ENCODE measurements around the gene IGSF3. TPM values are rescaled to one million over a fixed set of nuclear protein-coding genes. Genes with fewer than 3 reads are reported as not detected.

The IGSF3 gene
- total RNA-seq, 1 experiment from 2014 or later = 3.5 TPM

- TF ChIP-seq CTCF (IDR thresholded peaks at IDR 0.05; ENCODE audit: unreplicated experiment) = no peak
- no peaks in the 10 kb centered on the region for H3K27me3 Mint-ChIP-seq (ENCODE audit: insufficient read depth, unreplicated experiment)
- peaks cover 3% of the 10 kb centered on the region for H3K36me3 Mint-ChIP-seq (ENCODE audit: insufficient read depth, unreplicated experiment)
- CTCF ChIA-PET = no interaction called here
- POLR2A ChIA-PET = interaction anchor here (1.3 kb wide), 1 partner anchor 21 kb away, joined by 3 read pairs; no protein-coding TSS in a partner anchor
- H3K4me3 Mint-ChIP-seq (ENCODE audit: unreplicated experiment) = no peak overlapping the region
- intact Hi-C loops (cut with micrococcal nuclease) = no loop called here
- no peaks in the 10 kb centered on the region for H3K9me3 Mint-ChIP-seq (ENCODE audit: unreplicated experiment)
- H3K4me1 Mint-ChIP-seq (ENCODE audit: insufficient read depth, unreplicated experiment) = peaks cover 14% of the 10 kb centered on the region
- no peak for DNase-seq (ENCODE audit: unreplicated experiment)
- H3K27ac Mint-ChIP-seq (ENCODE audit: low read depth, unreplicated experiment) = no peak overlapping the region
- no TSS peak for BruUV-seq (replicated peaks)
Observed at GRCh38 chr1:116559304-116559761, 108.2 kb downstream of the IGSF3 start.

- H3K4me1 Mint-ChIP-seq (ENCODE audit: insufficient read depth, unreplicated experiment) = peaks cover 18% of the 10 kb centered on the region
- intact Hi-C loops (cut with micrococcal nuclease) = no loop called here
Observed at GRCh38 chr1:116558571-116558970, 109.0 kb downstream of the IGSF3 start.

GRCh38 chr1:116558140-116558549 lies 109.4 kb downstream of the IGSF3 start:
- CTCF ChIA-PET = interaction anchor here (1.5 to 2.9 kb wide), 3 partner anchors 11 to 419 kb away, joined by 4 to 9 read pairs (median 8); no protein-coding TSS in a partner anchor
- DNase-seq (ENCODE audit: unreplicated experiment) = no peak
- peaks cover 22% of the 10 kb centered on the region for H3K4me1 Mint-ChIP-seq (ENCODE audit: insufficient read depth, unreplicated experiment)

More at GRCh38 chr1:116558571-116558970, 109.0 kb downstream of the IGSF3 start:
- H3K36me3 Mint-ChIP-seq (ENCODE audit: insufficient read depth, unreplicated experiment) = no peaks in the 10 kb centered on the region
- ChIA-PET CTCF (interaction anchor here (2.9 kb wide), 1 partner anchor 11 kb away, joined by 8 read pairs; no protein-coding TSS in a partner anchor), POLR2A (interaction anchor here (1.3 to 3.3 kb wide), 2 partner anchors 12 to 20 kb away, joined by 3 to 37 read pairs; partner anchors contain the start of gene CD58)
- H3K4me3 Mint-ChIP-seq (ENCODE audit: unreplicated experiment) = no peak overlapping the region
- no peak for DNase-seq (ENCODE audit: unreplicated experiment)
- no TSS peak for BruUV-seq (replicated peaks)
- no peaks in the 10 kb centered on the region for H3K27me3 Mint-ChIP-seq (ENCODE audit: insufficient read depth, unreplicated experiment)
- no peaks in the 10 kb centered on the region for H3K9me3 Mint-ChIP-seq (ENCODE audit: unreplicated experiment)
- H3K27ac Mint-ChIP-seq (ENCODE audit: low read depth, unreplicated experiment) = no peak overlapping the region
- no peak for TF ChIP-seq CTCF (IDR thresholded peaks at IDR 0.05; ENCODE audit: unreplicated experiment)

More at GRCh38 chr1:116558140-116558549, 109.4 kb downstream of the IGSF3 start:
- intact Hi-C loops (cut with micrococcal nuclease) = no loop called here
- Mint-ChIP-seq H3K9me3 (ENCODE audit: unreplicated experiment) (no peaks in the 10 kb centered on the region), H3K27ac (ENCODE audit: low read depth, unreplicated experiment) (no peak overlapping the region), H3K36me3 (ENCODE audit: insufficient read depth, unreplicated experiment) (no peaks in the 10 kb centered on the region), H3K27me3 (ENCODE audit: insufficient read depth, unreplicated experiment) (no peaks in the 10 kb centered on the region), H3K4me3 (ENCODE audit: unreplicated experiment) (no peak overlapping the region)
- BruUV-seq (replicated peaks) = no TSS peak
- no peak for TF ChIP-seq CTCF (IDR thresholded peaks at IDR 0.05; ENCODE audit: unreplicated experiment)
- POLR2A ChIA-PET = interaction anchor here (1.0 to 3.3 kb wide), 3 partner anchors 12 to 15 kb away, joined by 3 to 37 read pairs (median 6); partner anchors contain the start of gene CD58

All from MCF 10A (cell line).